B cell (primary cell): ENCODE results near the gene FAM53A. TPM values are rescaled to one million over a fixed set of nuclear protein-coding genes. Genes with fewer than 3 reads are reported as not detected.

ENCODE experiments used
- ATAC-seq: fragments of 200-7000 bp; cut with Tn5 transposase; one replicate; pipeline ENCODE4 v1.10.0; 2021; ENCODE audit warnings: low read depth, mild to moderate bottlenecking, moderate number of reproducible peaks, moderate library complexity
- CTCF ChIA-PET: fragments of 350-600 bp; sonication (Branson Sonifier 250); formaldehyde crosslinking; loops from one replicate; lab custom pipeline; 2021; ENCODE audit warnings: antibody characterized with exemption, inconsistent platforms; lab: Charles Lee
- POLR2A ChIA-PET: fragments of 350-600 bp; sonication (Branson Sonifier 250); formaldehyde crosslinking; loops from one replicate; lab custom pipeline; 2021; ENCODE audit warnings: antibody characterized with exemption; lab: Charles Lee
- DNase-seq: peaks from one replicate; pipeline ENCODE4 v3.0.0; 2013
- H2AFZ ChIP-seq: 2 replicates; pipeline ENCODE4 v1.6.1; 2012; ENCODE audit warnings: mild to moderate bottlenecking, low read depth, low read length; ENCODE audit not compliant: insufficient read depth, poor library complexity, severe bottlenecking
- H3K27ac ChIP-seq, 2 donors: 1 replicate in 1 of 2; 2 replicates in 1 of 2; pipeline ENCODE4 v1.5.1; 2012 to 2013; ENCODE audit warnings: low read length in 2 of 2, mild to moderate bottlenecking in 2 of 2, moderate library complexity in 1 of 2
- H3K27me3 ChIP-seq, 4 experiments: fragments of 200-600 bp in 1 of 4; sonication (generic) in 1 of 4; replicated peaks in 1 of 4; 1 replicate in 2 of 4; 2 replicates in 2 of 4; pipeline versions ENCODE4 v1.6.1 to v1.7.0; 2013 to 2016; ENCODE audit warnings: low read length in 3 of 4, mild to moderate bottlenecking in 2 of 4, mixed read lengths in 1 of 4, moderate library complexity in 1 of 4; ENCODE audit not compliant: insufficient read depth in 4 of 4, control insufficient read depth in 3 of 4; ENCODE audit errors: control extremely low read depth in 1 of 4
- H3K36me3 ChIP-seq, 2 experiments: replicated peaks in 1 of 2; 1 replicate in 1 of 2; 2 replicates in 1 of 2; pipeline versions ENCODE4 v1.6.1 to v1.7.1; 2013; ENCODE audit warnings: low read length in 1 of 2; ENCODE audit not compliant: insufficient read depth in 2 of 2, control insufficient read depth in 1 of 2; ENCODE audit errors: control extremely low read depth in 1 of 2, extremely low read depth in 1 of 2
- H3K4me1 ChIP-seq, 2 donors: fragments of 200-600 bp in 1 of 2; sonication (generic) in 1 of 2; 1 replicate in 1 of 2; 2 replicates in 1 of 2; pipeline versions ENCODE4 v1.5.1 to v1.6.1; 2013 to 2017; ENCODE audit warnings: low read length in 2 of 2; ENCODE audit not compliant: control insufficient read depth in 2 of 2, insufficient read depth in 2 of 2
- H3K4me2 ChIP-seq: replicated peaks from 2 replicates; pipeline ENCODE3; 2012; ENCODE audit warnings: mild to moderate bottlenecking, low read depth, low read length; ENCODE audit not compliant: poor library complexity, severe bottlenecking
- H3K4me3 ChIP-seq, 5 experiments: fragments of 200-600 bp in 1 of 5; sonication (generic) in 1 of 5; 1 replicate in 3 of 5; 2 replicates in 2 of 5; pipeline versions ENCODE4 v1.5.1 to v1.7.0; 2011 to 2016; ENCODE audit warnings: low read length in 4 of 5, mild to moderate bottlenecking in 4 of 5, low read depth in 2 of 5, control low read depth in 1 of 5, moderate library complexity in 1 of 5; ENCODE audit not compliant: insufficient read depth in 1 of 5; ENCODE audit errors: control extremely low read depth in 1 of 5, extremely low read depth in 1 of 5
- H3K79me2 ChIP-seq: fragments of 200-600 bp; sonication (generic); one replicate; pipeline ENCODE4 v1.6.0; 2016; ENCODE audit warnings: low read length; ENCODE audit not compliant: control insufficient read depth, insufficient read depth
- H3K9ac ChIP-seq: fragments of 200-600 bp; sonication (generic); 2 replicates; pipeline ENCODE4 v1.6.1; 2017; ENCODE audit warnings: mild to moderate bottlenecking, low read length, moderate library complexity
- H3K9me3 ChIP-seq, 3 donors: one replicate each; pipeline versions ENCODE4 v1.6.1 to v1.7.1; 2013; ENCODE audit warnings: low read length in 2 of 3; ENCODE audit not compliant: control insufficient read depth in 2 of 3, insufficient read depth in 1 of 3; ENCODE audit errors: control extremely low read depth in 1 of 3
- H4K20me1 ChIP-seq: 2 replicates; pipeline ENCODE4 v1.6.0; 2012; ENCODE audit warnings: mild to moderate bottlenecking, low read length; ENCODE audit not compliant: insufficient read depth, control insufficient read depth, poor library complexity, severe bottlenecking
- H3K27ac Mint-ChIP-seq: one replicate; pipeline ENCODE4 v1.8.0; 2021; ENCODE audit warnings: mixed read lengths
- H3K27me3 Mint-ChIP-seq: one replicate; pipeline ENCODE4 v1.8.0; 2021; ENCODE audit warnings: mixed read lengths
- H3K4me1 Mint-ChIP-seq: one replicate; pipeline ENCODE4 v1.8.0; 2021; ENCODE audit warnings: mixed read lengths
- H3K4me3 Mint-ChIP-seq: one replicate; pipeline ENCODE4 v1.8.0; 2021; ENCODE audit warnings: mixed read lengths
- H3K9me3 Mint-ChIP-seq: one replicate; pipeline ENCODE4 v1.8.0; 2022; ENCODE audit warnings: mixed read lengths; ENCODE audit not compliant: insufficient read depth
- CTCF ChIP-seq: fragments of 200-600 bp; IDR thresholded peaks from one replicate; pipeline ENCODE4 v1.8.0; 2022; ENCODE audit warnings: antibody characterized with exemption, mild to moderate bottlenecking
- EZH2 ChIP-seq: IDR thresholded peaks from 2 replicates; pipeline ENCODE4 v1.6.1; 2012; ENCODE audit warnings: borderline replicate concordance, low read depth, mild to moderate bottlenecking, moderate library complexity, low read length; ENCODE audit not compliant: insufficient read depth, poor library complexity, severe bottlenecking
- WGBS: methylation state at CpG from one replicate; pipeline ENCODE4 v1.1.5; 2013; ENCODE audit warnings: missing lambda C conversion rate; ENCODE audit not compliant: insufficient coverage; 5-methylcytosine and 5-hydroxymethylcytosine counted together
- intact Hi-C: fragments of 100-400 bp; cut with micrococcal nuclease; formaldehyde crosslinking; loops from one replicate; pipeline ENCODE4 v1.10.0; 2022
- polyA plus RNA-seq: library from polyadenylated mRNA; depleted of rRNA; stranded (reverse); fragments of >200 nt; gene quantifications from 2 replicates; pipeline ENCODE4 v1.2.3, GENCODE V29; 2012
- total RNA-seq, 2 donors: library from RNA; stranded (reverse); fragments of 120-200 nt in 1 of 2; gene quantifications; 1 replicate in 1 of 2; 2 replicates in 1 of 2; pipeline versions ENCODE4 v1.2.3 to v1.2.4, GENCODE V29; 2013 to 2022

Gene FAM53A
- total and polyA plus RNA-seq, 2 donors (not counting 1 experiment from before 2014, with no cell fraction given): 2.2 to 4.2 TPM

GRCh38 chr4:1599026-1599481, 85.1 kb downstream of the FAM53A start:
- Mint-ChIP-seq H3K4me3 (no peak overlapping the region), H3K27me3 (peaks cover 3% of the 10 kb centered on the region), H3K9me3 (no peaks in the 10 kb centered on the region), H3K4me1 (no peaks in the 10 kb centered on the region), H3K27ac (no peak overlapping the region)
- Histone ChIP-seq H3K9me3 (peaks cover 0 to 16% (median 0%) of the 10 kb centered on the region in 3 donors), H3K4me2 (no peak overlapping the region), H4K20me1 (no peaks in the 10 kb centered on the region), H2AFZ (no peak overlapping the region), H3K9ac (no peak overlapping the region), H3K4me1 (no peaks in the 10 kb centered on the region), H3K27ac (no peak overlapping the region), H3K79me2 (no peaks in the 10 kb centered on the region), H3K36me3 (no peaks in the 10 kb centered on the region), H3K4me3 (no peak overlapping the region), H3K27me3 (peaks cover 0 to 2% (median 0%) of the 10 kb centered on the region in 4 experiments)
- ChIA-PET POLR2A (no interaction called here), CTCF (no interaction called here)
- WGBS: 96% methylated on average over 28 of the region's 30 CpGs
- DNase-seq (no peak), ATAC-seq (no peak)
- TF ChIP-seq EZH2: no peak
- no peak for TF ChIP-seq CTCF
- intact Hi-C loops: no loop called here

GRCh38 chr4:1598206-1599025, 85.7 kb downstream of the FAM53A start:
- Histone ChIP-seq H4K20me1 (no peaks in the 10 kb centered on the region), H3K9me3 (peaks cover 0 to 16% (median 0%) of the 10 kb centered on the region in 3 donors), H3K4me3 (no peak overlapping the region), H3K27ac (no peak overlapping the region), H3K9ac (no peak overlapping the region), H3K36me3 (no peaks in the 10 kb centered on the region), H3K27me3 (peaks cover 0 to 2% (median 0%) of the 10 kb centered on the region in 4 experiments), H3K4me1 (no peaks in the 10 kb centered on the region), H2AFZ (no peak overlapping the region), H3K79me2 (no peaks in the 10 kb centered on the region), H3K4me2 (no peak overlapping the region)
- H3K4me3 Mint-ChIP-seq: no peak overlapping the region
- ChIA-PET CTCF (no interaction called here), POLR2A (no interaction called here)
- DNase-seq (no peak), ATAC-seq (no peak)
- no peak overlapping the region for H3K27ac Mint-ChIP-seq
- H3K27me3 Mint-ChIP-seq: peaks cover 3% of the 10 kb centered on the region
- TF ChIP-seq CTCF (no peak), EZH2 (no peak)
- 88% methylated on average over 37 of the region's 42 CpGs for WGBS
- H3K4me1 Mint-ChIP-seq: no peaks in the 10 kb centered on the region
- intact Hi-C loops: no loop called here
- no peaks in the 10 kb centered on the region for H3K9me3 Mint-ChIP-seq
